Right renal pelvis (tissue), 4 donors: ENCODE results near the gene BID. TPM values are rescaled to one million over a fixed set of nuclear protein-coding genes. Genes with fewer than 3 reads are reported as not detected.

Experiments
- DNase-seq, 4 donors: peaks; one replicate each; pipeline ENCODE4 v3.0.0-alpha.2; 2013; ENCODE audit warnings: low read depth in 4 of 4, low spot score in 3 of 4, missing footprints in 1 of 4
- polyA plus RNA-seq, 4 donors: library from polyadenylated mRNA; unstranded; fragments of 120-200 nt; gene quantifications; one replicate each; pipeline ENCODE4 v1.2.1, GENCODE V29; 2013; ENCODE audit not compliant: insufficient read length in 4 of 4

Gene BID
- polyA plus RNA-seq, 4 donors, result 18.9 to 23.6 (median 20.2) TPM

GRCh38 chr22:17804331-17805080 lies 30.2 kb upstream of the BID start:
- no peak for DNase-seq

GRCh38 chr22:17803609-17804270 lies 29.5 kb upstream of the BID start:
- no peak for DNase-seq

DNA sequence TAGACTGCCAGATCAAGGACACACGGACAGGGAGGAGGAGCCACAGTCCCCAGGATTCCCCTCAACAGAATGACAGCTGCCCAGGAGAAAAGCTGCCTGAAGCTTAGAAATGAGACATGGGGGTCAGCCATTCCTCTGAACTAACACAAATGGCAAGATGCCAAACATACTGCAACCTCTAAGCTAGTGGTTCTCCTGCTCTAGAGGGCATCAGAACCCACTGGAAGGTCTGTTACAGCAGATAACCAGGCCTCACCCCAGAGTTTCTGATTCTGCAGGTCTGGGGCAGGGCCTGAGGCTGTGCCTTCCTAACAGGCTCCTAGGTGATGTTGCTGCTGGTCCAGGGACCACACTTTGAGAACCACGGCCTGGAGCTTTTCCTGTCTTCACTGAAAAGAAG lies 28.6 kb upstream of the BID start:
- DNase-seq, result no peak

- no peak for DNase-seq
Measured at GRCh38 chr22:17802411-17802810, 28.1 kb upstream of the BID start.

GRCh38 chr22:17797721-17798559 lies 23.7 kb upstream of the BID start:
- no peak for DNase-seq

DNA sequence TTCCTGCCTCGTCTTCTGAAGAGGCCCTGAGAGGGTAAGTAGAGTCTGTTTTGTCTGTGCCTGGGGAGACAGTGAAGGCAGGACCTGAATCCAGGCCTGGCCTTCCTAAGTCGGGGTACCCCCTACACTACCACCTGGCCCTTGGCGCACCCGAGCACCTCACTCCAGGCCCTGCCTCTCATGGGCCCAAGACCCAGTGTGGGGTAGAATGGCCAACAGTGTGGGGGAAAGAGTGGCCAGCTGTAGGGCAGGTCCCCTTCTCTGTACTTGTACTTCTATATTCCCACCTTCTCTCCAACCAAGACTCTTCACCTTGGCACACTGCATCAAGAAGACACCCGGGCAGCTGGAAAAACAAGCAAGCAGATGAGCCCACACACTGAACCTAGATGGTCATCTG lies 22.4 kb upstream of the BID start:
- no peak for DNase-seq

- DNase-seq, result no peak
Measured at GRCh38 chr22:17795661-17796548, 21.6 kb upstream of the BID start.

DNA sequence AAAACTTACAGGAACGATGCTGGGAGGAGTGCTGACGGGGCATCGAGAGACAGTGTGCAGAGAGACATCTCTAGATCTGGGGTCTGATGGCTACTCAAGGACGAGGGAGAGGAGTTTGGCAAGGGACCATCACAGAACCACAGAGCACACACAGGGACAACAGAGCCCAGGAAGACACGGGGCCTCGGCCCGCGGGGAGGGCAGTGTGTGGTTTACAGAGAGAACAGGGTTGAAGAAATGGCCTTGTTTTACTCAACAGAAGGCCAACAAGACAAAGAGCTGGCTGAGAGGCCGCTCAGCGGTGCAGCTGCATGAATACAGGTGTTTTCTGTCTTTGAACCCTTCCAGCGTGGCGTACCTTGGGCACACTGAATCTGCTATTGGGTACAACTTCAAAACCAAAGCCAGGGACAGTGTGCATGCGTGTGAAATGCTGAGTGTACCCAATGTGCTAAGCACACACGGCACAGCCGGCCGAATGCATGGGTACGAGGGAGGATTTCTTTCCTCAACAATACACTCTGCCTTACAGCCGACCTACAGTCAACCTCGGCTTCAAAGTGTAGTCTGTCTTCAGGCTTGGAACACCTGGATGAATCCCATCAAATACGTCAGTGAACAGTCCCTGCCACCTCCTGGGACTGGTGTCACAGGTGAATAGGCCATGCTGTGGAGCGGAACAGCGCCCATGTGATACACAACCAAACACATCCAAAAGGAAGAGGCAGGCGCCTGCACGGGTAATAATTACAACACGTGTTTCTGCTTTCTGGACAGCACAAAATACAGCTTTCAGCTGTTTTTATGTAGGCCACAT lies 20.7 kb upstream of the BID start:
- DNase-seq, result no peak

DNA sequence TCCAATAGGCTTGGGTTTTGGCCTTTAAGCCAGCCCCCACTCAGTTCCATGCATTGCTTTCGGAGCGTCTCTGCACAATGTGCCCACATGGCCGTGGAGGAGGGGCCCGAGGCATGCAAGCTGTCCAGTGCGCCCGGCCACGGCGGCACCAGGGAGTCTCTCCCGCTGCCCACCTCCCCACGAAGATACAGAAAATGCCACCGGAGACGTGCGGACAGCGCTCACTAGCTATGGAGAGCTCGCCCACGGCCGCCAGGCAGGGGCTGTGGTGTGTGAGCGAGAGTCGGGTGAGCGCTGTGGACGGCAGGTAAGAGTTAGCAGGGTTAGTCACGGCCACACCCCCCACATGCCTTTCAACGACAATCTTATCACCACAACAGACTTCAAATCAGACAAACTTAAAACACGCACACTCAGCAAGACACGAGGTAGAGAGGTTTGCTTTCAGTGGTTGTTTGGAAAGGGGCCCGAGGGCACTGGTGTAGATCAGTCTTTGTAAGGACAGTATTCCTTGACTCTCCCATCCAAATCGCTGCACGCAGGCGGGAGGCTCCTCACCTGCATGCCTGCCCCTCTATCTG lies 18.7 kb upstream of the BID start:
- DNase-seq, result no peak

- no peak for DNase-seq
Measured at GRCh38 chr22:17792299-17792698, 18.0 kb upstream of the BID start.

DNA sequence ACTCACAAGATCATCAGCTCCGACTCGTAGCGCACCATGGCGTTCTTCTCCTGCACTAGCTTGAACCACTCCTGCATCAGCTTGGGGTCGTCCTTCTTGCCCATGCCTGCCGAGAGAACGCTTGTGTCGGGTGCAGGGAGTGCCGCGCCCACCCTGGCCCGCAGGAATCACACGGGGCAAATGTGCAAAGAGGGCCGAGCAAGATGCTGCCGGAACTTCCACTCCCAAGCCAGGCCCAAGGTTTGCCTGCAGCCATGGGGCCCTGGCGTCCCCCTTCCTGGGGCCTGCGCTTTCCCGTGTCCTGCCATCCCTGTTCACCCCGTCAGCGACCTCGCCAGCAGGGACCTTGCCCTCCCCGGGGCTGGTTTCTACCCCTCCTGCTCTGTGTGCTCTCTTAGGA lies 16.9 kb upstream of the BID start:
- DNase-seq, result no peak

DNA sequence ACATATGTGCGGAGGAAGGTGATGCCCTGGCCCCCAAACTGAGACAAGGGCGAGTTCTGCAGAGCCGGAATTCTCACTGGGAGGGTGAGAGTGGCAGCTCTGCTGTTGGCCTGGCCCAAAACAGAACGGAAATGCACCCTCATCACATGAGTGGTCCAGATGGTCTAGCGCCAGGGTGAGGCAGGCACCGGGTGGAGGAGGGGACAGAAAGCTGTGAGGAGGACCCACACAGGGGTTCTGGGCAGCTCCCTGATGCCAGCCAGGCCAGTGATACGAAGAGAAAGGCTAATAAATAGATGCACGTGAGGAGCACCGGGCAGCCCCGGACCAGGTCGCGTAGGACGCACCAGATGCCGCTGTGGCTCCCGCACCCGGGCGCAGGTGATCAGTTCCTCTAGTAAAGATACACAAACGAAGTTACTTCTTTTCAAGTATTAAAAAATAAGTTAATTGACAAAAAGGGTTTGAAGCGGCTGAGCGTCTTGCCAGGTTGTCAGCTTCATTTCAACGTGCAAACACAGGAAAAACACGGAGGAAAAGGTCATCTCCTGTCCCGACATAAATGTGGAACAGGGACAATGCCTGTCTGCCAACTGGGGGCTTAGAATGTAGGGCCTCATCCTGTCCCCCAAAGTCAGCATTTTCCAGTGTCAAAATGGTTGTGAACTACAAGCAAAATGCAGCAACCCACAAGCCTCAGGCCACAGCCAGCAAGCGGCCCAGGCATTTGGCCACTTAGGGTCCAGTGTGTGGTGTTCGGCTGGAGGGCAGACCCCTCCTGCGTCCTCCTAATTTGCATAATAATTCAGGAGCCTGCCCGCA lies 15.3 kb upstream of the BID start:
- no peak for DNase-seq

DNA sequence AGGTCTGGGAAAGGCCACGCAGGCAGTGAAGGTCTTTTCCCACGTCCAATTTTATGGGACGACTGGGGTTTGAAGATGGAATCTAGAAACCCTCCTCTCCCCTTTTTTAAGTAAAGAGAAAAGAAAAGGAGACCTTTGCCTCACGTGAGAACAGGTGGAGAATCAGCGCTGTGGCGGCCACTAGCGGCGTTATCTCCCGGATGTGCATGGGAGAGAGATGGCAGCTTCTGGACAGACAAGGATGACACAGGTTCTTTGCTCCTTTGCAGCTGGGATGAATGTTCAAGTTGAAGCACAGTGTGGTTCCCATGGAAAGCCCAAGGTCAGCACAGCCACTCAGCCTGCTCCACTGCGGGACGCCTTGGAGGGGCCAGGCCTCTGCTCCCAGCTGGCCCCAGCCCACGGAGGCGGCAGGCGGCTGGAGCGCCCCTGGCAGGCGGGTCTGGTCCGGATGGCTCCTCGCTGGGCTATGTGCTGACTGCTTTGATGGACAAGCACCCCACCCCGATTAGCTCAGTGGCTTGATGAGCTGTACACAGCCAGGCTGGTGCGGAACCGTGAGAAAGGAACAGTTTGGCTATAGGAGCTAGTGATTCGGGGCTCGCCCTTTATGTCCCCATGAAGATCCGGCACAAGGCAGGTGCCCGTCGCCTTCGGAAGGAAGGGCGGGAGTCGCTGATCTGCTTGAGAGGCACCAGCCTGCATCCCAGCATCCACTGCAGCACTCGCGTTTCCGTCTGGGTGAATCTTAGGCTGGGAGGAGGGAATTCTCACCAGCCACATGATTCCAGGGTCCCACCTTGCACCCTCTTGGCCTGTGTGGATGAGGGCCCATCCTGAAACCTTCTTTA lies 14.5 kb upstream of the BID start:
- DNase-seq, result no peak

- no peak for DNase-seq
Measured at GRCh38 chr22:17787716-17788330, 13.6 kb upstream of the BID start.

DNA sequence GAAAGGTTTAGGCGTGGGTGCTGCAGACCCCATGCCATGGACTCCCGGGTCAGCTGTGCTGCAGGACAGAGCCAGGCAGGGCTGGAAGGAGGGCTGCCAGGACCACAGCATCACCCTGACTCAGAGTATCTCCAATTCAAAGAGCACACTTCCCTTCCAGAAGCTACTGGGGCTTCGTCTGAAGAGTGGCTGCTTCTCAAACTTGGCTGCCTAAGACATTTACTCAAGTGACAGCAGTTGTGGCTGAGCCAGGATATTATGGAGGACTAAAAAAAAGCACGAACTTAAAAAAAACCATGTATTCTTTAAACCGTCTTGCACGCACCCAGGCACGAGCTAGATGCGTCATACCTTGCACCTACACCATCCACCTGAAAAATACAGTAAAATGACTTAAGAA lies 13.0 kb upstream of the BID start:
- DNase-seq, result no peak

DNA sequence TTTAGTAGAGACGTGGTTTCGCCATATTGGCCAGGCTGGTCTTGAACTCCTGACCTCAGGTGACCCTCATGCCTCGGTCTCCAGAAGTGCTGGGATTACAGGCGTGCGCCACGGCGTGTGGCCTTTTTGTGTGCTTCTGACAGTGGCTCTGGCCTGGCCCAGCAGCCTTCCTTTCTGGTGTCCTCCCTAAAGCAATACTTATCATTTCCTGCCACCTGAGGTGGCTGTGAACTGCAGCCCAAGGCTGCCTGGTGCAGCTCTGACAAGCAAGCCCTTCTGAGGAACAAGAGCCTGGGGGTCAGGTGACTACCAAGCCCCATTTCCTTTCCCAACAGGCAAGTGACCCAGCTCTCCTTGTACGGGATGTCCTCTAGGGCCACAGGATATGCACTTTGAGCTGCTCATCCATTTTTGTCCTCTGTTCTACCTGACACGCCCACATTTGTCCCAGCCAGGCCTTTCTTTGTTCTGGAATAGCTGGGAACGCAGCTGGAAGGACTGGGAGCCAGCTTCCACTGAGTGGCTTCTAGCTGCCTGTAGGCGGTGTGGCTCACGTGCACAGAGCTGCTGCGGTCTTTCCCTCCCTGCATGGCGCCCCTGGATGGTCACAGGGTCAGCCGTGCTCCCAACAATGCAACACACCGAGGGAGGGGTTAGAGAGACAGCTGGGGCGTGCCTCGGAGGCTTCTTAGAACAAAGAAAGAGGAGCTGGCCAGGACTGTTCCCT lies 12.3 kb upstream of the BID start:
- DNase-seq, result no peak
